Measurements from ENCODE around the gene BAHCC1. TPM values are rescaled to one million over a fixed set of nuclear protein-coding genes. Genes with fewer than 3 reads are reported as not detected.

The BAHCC1 gene
- total and polyA plus RNA-seq, 9 of the 15 experiments (the other 6 are each of a cell fraction or from before 2014, with no cell fraction given) = 0.14 to 26.9 (median 5.0) TPM

GRCh38 chr17:81487487-81488275 lies 92.4 kb downstream of the BAHCC1 start (continued):
- no peak for TF ChIP-seq ZNF280A (IDR thresholded peaks at IDR 0.05; ENCODE audit: low read depth, partially characterized antibody)
- TF ChIP-seq ASH1L (IDR thresholded peaks at IDR 0.05; ENCODE audit: borderline replicate concordance, low read depth, partially characterized antibody) = no peak
- no peak for TF ChIP-seq AFF1 (IDR thresholded peaks at IDR 0.05; ENCODE audit: low read depth in 1 of 2, partially characterized antibody in 2 of 2)
- TF ChIP-seq HMG20A (CRISPR knock-in tag; conservative IDR thresholded peaks at IDR 0.05) = no peak
- no peak for TF ChIP-seq KLF13 (tag; IDR thresholded peaks at IDR 0.05; ENCODE audit: borderline replicate concordance, low read depth)
- TF ChIP-seq ETS2 (tag; IDR thresholded peaks at IDR 0.05; ENCODE audit: borderline replicate concordance, poor library complexity, severe bottlenecking) = no peak
- TF ChIP-seq ZBED1 (IDR thresholded peaks at IDR 0.05) = no peak
- no peak for TF ChIP-seq SNRNP70 (optimal IDR thresholded peaks at IDR 0.05; ENCODE audit: low read depth, low read length)
- TF ChIP-seq ZNF740 (CRISPR knock-in tag; IDR thresholded peaks at IDR 0.05) = no peak
- no peak for TF ChIP-seq ZNF740 (tag; IDR thresholded peaks at IDR 0.05)
- no peak for TF ChIP-seq RHOXF2B (CRISPR knock-in tag; conservative IDR thresholded peaks at IDR 0.05)
